DND-41 (cell line): ENCODE results near the gene ACOT9.

Experiments used
- ATAC-seq: fragments of 200-7000 bp; cut with Tn5 transposase; 3 replicates; pipeline ENCODE4 v1.9.1; 2021; ENCODE audit warnings: low read depth; ENCODE audit not compliant: insufficient read depth
- DNase-seq: peaks from one replicate; pipeline ENCODE4 v3.0.0-alpha.2; 2020
- H2AFZ ChIP-seq: 2 replicates; pipeline ENCODE4 v1.6.0; 2012; ENCODE audit warnings: low read depth, low read length
- H3K27ac ChIP-seq: 2 replicates; pipeline ENCODE4 v1.5.1; 2012; ENCODE audit warnings: low read length, inconsistent platforms
- H3K27me3 ChIP-seq: fragments of 200-600 bp; sonication (generic); 2 replicates; pipeline ENCODE4 v1.6.0; 2012; ENCODE audit warnings: low read length, mild to moderate bottlenecking, inconsistent platforms; ENCODE audit not compliant: insufficient read depth, poor library complexity
- H3K36me3 ChIP-seq: 2 replicates; pipeline ENCODE4 v1.5.1; 2012; ENCODE audit warnings: low read length, inconsistent platforms; ENCODE audit not compliant: insufficient read depth
- H3K4me1 ChIP-seq: 2 replicates; pipeline ENCODE4 v1.5.1; 2012; ENCODE audit warnings: mild to moderate bottlenecking, low read length; ENCODE audit not compliant: insufficient read depth
- H3K4me2 ChIP-seq: 2 replicates; pipeline ENCODE4 v1.6.0; 2012; ENCODE audit warnings: mild to moderate bottlenecking, moderate library complexity, low read length, inconsistent platforms; ENCODE audit not compliant: insufficient read depth
- H3K4me3 ChIP-seq, 2 experiments: fragments of 200-600 bp in 1 of 2; shearing (Covaris generic) in 1 of 2; 2 replicates each; pipeline ENCODE4 v1.5.1; 2012 to 2016; ENCODE audit warnings: inconsistent platforms in 2 of 2, low read length in 2 of 2, mild to moderate bottlenecking in 2 of 2, low read depth in 1 of 2, moderate library complexity in 1 of 2
- H3K79me2 ChIP-seq: 2 replicates; pipeline ENCODE4 v1.6.0; 2012; ENCODE audit warnings: low read length, inconsistent platforms; ENCODE audit not compliant: insufficient read depth
- H3K9ac ChIP-seq: 2 replicates; pipeline ENCODE4 v1.6.0; 2012; ENCODE audit warnings: low read depth, mild to moderate bottlenecking, inconsistent platforms, low read length, moderate library complexity
- H3K9me3 ChIP-seq: 2 replicates; pipeline ENCODE4 v1.5.1; 2012; ENCODE audit warnings: low read length, moderate library complexity, mild to moderate bottlenecking, inconsistent platforms; ENCODE audit not compliant: insufficient read depth, severe bottlenecking
- H4K20me1 ChIP-seq: 2 replicates; pipeline ENCODE4 v1.6.0; 2012; ENCODE audit warnings: low read length; ENCODE audit not compliant: insufficient read depth
- CTCF ChIP-seq: IDR thresholded peaks from 2 replicates; pipeline ENCODE4 v1.5.1; 2012; ENCODE audit warnings: borderline replicate concordance, low read length, moderate library complexity, mild to moderate bottlenecking; ENCODE audit not compliant: poor library complexity, severe bottlenecking; ENCODE audit errors: extremely low read depth
- EZH2 ChIP-seq: IDR thresholded peaks from 3 replicates; pipeline ENCODE4 v1.6.1; 2012; ENCODE audit warnings: borderline replicate concordance, low read depth, mild to moderate bottlenecking, moderate library complexity, low read length, inconsistent platforms; ENCODE audit not compliant: severe bottlenecking

Gene ACOT9

GRCh38 chrX:23656091-23656490, 87.0 kb downstream of the ACOT9 start:
- TF ChIP-seq CTCF (no peak), EZH2 (no peak)
- H3K27ac ChIP-seq: no peak overlapping the region

More at GRCh38 chrX:23656091-23656490, 87.0 kb downstream of the ACOT9 start:
- H3K4me1 ChIP-seq: no peaks in the 10 kb centered on the region
- no peak overlapping the region for H3K9ac ChIP-seq
- H3K9me3 ChIP-seq: no peaks in the 10 kb centered on the region
- no peak for ATAC-seq
- H3K4me3 ChIP-seq: no peak overlapping the region
- H2AFZ ChIP-seq: no peak overlapping the region
- H3K27me3 ChIP-seq: no peaks in the 10 kb centered on the region
- H4K20me1 ChIP-seq: no peaks in the 10 kb centered on the region
- H3K4me2 ChIP-seq: no peak overlapping the region
- H3K79me2 ChIP-seq: no peaks in the 10 kb centered on the region
- H3K36me3 ChIP-seq: no peaks in the 10 kb centered on the region
- DNase-seq: no peak
